Germinal center (tissue), 1 donor: ENCODE measurements around the gene CARD11.

ENCODE experiments used
- DNase-seq: peaks from one replicate; pipeline ENCODE4 v3.0.0; 2012; ENCODE audit warnings: mixed read lengths, low spot score

CARD11 gene

DNA sequence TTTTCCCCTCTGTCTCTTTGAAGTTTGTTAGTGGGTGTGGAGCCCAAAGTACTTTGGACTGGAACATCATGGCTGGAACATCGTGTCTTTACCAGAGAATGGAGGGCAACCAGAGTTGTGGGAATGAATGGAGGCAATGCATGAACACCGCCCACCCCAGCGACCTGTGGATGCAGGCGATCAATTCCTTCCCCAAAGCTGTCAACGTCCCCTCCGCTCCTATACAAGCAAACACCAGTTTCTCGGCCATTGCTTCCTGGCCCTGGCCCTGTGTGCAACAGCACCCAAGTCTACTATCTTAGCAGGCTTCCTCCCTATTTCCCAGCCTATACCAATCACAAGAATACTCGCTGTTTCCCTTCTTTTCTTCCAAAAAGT, 62.6 kb downstream of the CARD11 start:
- no peak for DNase-seq

DNA sequence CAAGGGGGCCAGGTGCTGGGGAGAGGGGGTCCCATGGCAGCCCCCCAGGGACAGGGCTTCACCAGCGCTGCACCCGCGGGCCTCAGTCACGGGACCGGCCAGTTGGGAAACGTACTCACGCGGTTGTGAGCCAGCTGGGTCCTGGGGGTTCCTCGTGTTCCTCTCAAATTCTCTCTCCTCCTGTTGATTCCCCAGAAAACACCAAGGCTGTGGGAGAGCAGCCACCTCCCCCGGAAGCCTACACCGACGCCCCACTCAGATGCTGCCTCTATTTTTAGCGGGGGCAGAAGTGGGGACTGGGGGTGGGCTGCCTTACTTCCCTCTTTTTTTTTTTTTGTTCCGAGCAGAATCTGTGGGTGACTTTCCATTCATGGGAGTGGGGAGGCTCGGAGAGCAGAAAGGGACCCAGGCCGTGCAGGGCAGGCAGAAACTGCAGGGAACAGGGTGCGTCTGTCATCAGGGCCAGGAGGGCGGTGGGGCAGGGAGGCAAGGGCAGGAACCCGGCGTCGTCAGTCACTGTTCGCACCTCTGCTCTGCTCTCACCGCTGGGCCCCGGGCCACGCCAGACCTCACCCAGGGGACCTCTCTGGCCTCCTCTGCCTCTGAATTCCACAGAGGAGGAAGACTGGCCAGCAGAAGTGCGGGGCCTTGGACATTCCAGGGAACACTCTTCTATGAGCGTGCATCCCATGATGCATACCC, 63.1 kb downstream of the CARD11 start:
- peak; percentile 48 for DNase-seq

DNA sequence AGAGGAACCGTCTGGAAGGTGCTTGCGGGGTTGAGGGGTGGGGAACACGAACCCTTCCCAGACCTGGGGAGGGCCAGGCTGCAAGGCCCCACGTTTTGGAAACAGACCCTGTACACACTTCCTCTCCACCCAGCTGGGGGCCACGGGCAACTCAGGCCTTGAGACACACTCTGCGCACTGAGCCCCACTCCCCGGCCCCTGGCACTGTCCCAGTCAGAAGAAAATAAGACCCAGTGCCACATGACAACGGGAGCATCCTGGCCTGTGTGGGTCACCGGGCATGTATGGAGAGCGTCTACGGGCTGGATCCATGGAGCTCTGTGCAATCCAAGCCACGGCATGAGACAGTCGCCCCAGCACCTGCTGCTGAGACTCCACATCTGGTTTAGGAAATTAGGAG, 63.7 kb downstream of the CARD11 start:
- DNase-seq = no peak

DNA sequence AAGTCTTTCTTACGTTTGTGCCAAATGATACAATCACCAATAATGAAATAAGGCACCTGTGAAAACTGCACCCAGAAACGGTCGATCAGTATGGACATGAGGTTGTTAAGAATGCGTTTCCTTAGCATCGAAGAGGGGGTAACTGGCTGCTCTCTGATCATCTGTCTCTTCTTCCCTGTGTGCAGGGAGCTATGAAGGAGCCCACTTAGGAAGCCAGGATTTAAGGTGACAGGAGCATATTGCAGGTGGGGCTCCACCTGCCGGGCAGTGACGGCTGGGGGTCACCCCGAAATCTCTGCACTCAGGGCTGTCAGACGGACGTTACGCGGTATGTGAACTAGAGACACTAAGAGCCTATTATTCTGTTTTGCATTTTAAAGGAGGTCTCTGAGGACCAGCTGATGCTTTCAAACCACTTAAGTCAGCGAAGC, 64.5 kb downstream of the CARD11 start:
- peak; percentile 49 for DNase-seq

DNA sequence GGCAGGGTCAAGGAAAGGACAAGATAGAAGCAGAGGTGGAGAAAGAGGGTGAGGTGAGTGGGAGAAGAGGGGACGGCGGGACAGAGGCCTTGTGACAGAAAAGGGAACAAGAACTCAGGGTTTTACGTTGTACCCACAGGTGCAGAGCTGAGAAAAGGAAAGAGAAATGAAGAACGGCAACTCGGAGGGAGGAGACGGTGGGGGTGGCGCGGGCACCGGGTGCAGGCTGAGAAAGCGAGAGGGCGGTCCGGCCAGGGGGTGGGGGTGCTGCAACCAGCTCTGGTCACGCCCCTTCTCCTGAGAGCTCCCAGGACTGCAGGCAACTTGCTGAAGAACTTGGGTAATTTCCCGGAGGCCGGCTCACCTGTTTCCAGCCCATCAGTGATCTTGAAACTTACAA, 65.3 kb downstream of the CARD11 start:
- DNase-seq = peak; percentile 86

DNA sequence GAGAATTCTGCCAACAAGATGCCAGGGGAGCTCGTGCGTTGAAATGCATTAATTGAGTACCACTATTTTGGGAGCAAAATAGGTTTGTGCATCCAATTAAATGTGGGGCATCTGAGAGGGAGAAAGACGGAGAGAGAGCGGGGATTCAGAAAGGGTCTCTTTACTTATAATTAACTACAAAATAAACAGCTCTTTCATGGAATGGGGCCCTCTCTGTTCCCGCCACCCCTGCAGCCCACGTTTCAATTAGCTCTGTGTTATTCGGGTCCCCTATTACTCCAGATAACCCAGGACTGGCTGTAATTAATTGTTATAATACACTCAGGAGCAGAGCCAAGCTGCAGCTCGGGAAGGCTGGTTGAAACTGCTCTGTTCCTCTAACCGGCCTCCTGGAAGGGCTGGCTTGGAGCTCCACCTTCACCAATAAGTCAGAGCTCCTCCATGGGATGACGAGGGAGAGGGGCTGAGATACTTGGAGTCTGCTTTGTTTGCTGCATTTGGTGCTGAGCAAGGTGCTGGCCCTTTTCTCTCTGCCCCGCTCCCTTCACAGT, 67.8 kb downstream of the CARD11 start:
- no peak for DNase-seq

DNA sequence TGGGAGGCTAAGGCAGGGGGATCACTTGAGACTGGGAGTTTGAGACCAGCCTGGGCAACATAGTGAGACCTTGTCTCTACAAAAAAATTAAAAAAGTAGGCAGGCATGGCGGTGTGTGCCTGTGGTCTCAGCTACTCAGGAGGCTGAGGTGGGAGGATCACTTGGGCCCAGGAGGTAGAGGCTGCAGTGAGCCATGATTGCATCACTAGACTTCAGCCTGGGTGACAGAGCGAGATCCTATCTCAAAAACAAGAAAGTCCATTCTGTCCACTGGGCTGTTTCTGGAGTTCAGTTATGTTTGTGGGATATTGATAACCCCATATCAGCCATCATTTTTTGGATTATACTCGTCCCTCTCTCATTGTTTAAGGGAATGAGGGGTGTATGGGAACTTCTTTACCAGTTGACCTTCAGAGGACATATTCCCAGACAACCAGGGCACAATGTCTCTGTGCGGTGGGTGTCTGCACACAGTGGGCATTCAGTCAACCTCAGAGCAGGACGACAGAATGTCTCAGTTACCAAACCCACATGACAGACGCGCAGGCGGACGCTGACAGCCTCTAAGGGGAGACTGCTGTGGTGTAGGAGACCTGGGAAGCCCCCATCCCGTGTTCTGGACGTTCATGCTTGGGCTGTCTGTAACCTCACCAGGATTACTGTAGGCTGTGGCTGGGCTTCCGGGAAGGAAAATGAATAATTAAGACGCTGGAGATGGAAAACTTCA, 69.4 kb downstream of the CARD11 start:
- DNase-seq = no peak

DNA sequence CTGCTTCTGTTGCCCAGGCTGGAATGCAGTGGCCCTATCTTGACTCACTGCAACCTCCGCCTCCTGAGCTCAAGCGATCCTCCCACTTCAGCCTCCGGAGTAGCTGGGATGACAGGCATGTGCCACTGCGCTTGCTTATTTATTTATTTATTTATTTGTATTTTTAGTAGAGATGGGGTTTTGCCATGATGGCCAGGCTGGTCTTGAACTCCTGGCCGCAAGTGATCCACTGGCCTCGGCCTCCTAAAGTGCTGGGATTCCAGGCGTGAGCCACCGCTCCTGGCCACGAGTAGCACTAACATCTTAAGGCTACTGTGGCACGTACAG, 70.9 kb downstream of the CARD11 start:
- DNase-seq = no peak

DNA sequence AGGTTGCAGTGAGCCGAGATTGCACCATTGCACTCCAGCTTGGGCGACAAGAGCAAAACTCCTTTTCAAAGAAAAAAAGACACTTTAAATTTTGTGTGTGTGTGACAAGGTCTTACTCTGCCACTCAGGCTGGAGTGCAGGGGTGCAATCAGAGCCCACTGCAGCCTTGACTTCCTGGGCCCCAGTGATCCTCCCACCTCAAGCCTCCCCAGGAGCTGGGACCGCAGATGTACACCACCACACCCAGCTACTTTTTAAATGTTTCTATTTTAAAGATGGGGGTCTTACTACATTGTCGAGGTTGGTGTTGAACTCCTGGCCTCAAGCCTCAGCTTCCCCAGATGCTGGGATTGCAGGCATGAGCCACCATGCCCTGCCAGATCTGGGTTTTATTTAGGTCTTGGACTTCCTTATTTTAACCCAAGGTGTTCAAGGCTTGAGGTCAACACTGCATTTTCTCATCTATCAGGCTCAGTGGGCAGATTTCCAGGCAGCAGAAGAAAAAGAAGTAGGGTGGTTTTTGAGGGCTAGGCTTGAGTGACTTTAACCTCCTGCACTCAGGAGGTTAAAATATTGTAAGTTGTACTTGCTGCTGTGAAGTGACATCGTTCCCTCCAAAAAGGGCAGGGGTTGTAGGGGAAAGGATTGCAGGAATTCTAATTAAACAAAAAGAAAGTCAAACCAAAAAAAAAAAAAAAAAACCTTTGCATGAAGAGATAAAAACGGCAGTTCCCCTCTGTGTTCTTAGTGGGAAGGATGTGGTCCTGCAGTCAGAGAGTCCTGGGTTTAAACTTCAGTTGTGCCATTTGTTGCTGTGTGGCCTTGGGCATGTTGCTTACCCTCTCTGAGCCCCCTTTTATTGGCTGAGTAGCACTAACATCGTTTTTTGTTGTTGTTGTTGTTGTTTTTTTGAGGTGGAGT, 71.5 kb downstream of the CARD11 start:
- no peak for DNase-seq

DNA sequence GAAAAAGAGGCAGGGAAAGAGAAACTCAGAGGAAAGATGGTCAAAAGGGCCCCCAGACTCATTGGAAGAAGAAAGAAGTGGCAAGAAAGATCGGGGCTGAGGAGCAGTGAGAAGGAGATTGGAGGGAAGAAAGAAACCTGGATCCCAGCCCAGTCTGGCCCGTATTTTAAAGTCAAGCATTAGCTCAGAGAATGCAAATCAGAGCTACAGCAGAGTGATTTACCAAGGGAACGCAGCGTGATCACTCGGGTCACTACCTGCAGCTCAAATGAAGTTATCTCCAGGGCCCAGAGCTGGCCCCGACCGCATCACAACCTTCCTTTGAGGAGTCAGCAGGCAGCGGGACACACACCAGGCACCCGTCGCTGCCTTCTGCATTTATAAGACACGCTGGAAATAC, 72.8 kb downstream of the CARD11 start:
- DNase-seq = no peak

DNA sequence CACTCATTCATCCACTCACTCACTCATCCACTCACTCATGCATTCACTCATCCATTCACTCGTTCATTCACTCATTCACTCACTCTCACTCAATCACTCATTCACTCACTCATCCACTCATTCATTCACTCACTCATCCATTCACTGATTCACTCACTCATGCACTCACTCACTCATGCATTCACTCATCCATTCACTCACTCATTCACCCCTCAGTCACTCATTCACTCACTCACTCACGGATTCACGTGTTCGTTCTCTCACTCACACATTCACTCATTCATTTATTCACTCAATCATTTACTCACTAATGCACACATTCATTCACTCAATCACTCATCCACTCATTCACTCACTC, 73.4 kb downstream of the CARD11 start:
- no peak for DNase-seq

DNA sequence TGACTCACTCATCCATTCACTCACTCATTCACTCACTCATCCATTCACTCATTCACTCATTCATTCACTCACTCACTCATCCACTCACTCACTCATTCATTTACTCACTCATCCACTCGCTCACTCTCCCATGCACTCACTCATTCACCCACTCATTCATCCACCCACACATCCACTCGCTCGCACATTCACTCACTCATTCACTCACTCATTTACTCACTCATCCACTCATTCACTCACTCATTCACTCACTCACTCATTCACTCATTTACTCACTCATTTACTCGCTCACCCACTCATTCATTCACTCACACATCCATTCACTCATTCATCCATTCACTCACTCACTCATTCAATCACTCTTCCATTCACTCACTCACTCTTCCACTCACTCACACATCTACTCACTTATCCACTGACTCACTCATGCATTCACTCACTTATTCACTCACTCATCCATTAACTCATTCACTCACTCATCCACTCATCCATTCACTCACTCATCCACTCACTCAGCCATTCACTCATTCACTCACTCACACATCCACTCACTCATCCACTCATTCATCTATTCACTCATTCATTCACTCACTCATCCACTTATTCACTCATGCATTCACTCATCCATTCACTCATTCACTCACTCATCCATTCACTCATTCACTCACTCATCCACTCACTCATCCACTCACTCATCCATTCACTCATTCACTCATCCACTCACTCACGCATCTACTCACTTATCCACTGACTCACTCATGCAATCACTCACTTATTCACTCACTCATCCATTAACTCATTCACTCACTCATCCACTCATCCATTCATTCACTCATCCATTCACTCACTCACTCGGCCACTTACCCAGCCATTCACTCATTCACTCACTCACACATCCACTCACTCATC, 74.0 kb downstream of the CARD11 start:
- no peak for DNase-seq

DNA sequence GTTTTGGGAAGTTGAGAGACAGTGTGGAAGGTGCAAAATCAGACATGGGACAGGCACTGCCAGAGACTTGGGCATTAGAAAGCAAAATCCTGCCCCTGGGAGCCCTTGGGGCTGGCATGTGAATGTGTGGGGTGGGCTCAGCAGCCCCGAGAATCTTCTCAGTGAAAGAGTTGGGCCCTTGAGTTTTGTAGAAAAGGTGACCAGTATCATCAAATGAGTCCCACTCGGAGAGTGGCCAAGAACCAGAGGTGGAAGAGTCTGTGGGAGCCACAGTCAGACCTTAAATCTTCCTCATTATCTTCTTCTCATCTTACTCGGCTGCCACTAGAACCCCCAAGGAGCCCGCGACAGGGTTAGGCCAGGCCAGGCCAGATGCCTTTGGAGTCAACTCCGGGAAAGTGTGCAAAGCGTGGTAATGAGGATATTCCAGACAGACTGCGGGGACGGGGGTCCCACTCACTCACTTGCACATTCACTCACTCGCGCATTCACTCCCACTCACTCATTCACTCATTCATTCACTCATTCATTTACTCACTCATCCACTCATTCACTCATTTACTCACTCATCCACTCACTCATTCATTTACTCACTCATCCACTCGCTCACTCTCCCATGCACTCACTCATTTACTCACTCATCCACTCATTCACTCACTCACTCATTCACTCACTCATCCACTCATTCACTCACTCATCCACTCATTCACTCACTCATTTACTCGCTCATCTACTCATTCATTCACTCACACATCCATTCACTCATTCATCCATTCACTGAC, 74.9 kb downstream of the CARD11 start:
- DNase-seq = no peak

DNA sequence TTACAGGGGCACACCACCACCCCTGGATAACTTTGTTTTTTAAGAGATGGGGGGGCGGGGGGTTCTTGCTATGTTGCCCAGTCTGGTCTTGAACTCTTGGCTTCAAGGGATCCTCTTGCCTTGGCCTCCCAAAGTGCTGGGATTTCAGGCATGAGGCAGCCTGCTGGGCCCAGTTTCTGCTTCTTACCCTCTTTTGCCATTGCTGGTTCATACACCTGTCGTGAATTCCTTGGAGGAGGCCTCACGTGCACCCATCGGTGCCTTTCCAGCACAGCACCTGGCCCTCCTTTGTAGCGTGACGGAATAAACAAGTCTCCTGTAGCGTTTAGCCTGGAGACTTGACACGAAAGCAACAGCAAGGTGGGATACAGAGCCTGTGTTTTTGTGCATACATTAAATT, 75.5 kb downstream of the CARD11 start:
- DNase-seq = no peak

DNA sequence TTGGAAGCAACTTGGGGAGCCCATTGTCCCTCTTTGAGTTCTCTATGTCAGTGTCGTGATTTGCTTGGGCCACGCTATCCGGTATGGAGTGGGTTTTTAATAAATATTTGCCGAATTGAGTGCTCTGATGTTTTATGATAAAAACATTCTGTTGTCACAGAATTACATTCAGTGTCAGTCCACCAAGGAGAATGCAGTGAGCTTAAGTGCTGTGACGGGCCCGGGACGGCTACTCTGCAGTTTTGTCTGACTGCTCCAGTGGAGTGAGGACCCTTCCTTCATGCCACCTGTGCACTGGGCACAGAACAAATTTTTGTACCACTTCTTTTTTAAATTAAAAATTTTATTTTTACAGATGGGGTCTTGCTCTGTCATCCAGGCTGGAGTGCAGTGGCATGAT, 76.0 kb downstream of the CARD11 start:
- DNase-seq = no peak

DNA sequence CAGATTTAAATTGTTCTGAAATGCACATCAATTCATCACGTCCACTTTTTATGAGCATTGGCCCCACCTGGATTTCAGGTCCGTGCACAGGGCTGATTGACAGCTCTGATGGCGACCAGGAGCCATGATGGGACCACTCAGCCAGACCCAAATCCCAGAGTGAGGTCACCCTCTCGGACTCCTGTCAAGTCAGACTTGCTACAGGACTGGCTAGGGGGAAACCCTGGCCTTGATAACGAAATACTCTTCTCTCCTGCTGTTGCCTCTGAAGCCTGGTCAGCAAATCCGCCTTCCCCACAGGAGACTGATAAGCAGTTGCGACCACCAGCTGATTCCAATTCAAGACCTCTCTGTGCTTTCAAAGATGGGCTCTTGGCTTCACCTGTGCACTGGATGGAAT, 76.4 kb downstream of the CARD11 start:
- DNase-seq = no peak

DNA sequence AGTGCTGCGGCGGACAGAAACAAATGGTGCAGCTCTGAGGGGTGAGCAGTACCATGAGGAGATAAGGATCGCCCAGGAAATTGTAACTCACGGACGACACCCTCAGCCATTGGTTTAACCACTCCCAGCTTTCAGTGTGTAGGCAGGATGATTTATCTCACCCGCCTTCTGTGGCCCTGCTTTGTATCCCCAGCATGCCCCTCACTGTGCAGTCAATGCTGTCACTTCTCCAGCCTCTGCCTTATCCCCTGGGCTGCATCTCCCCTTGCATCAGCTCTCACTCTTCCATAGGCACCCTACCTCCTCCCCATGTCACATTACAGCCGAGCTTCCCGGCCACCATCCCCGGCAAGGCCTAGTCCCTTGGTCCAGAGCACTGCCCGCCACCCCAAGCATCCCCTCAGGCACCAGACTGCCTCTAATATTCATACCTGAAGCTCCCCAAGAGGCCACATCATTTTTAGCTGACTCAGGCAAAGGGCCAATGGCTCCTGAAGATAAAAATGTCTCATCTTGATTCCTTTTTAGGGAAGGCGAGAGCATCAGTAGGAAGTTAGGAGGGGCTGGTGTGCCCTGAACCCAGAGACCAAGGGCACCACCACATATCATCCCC, 77.1 kb downstream of the CARD11 start:
- DNase-seq = no peak

DNA sequence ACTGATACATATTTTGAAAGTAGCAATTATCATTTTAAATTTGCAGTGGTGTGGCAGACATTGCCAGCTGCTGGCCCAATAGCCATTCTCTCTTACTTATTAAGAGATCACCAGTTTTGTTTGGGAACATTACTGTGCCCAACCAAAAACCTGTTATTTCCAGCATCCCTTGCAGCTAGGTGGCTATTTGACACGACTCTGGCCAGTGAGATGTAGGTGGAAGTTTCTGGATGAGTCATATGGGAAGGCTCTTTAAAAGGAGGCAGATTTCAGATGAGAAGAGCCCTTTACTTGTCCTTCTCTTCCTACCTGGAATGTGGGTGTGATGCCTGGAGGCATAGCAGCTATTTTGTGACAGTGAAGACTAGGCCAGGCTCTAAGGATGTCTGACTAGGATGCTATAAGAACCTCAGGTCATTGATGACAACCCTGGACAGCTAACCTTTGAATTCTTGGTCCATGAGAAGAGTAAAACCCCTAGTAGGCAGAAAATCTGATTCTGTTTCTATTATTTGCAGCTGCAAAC, 77.9 kb downstream of the CARD11 start:
- no peak for DNase-seq

DNA sequence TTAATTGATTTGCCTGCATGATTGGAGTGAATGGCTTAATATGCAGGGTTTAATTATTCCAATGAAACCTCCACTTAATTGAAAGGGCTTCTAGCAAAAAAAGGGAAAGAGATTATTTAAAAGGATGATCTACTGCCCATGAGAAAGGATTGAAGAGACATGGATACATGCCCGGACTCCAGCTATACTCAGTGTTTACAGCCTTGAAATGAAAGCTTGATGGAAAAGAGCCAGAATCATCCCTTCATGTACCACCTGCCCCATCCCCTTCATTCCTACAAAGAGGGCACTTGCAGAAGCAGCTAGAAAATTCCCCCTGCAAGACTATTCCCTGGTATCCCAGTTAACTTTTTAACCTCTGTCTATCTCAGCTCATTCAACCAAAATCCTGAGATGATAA, 78.4 kb downstream of the CARD11 start:
- DNase-seq = no peak

DNA sequence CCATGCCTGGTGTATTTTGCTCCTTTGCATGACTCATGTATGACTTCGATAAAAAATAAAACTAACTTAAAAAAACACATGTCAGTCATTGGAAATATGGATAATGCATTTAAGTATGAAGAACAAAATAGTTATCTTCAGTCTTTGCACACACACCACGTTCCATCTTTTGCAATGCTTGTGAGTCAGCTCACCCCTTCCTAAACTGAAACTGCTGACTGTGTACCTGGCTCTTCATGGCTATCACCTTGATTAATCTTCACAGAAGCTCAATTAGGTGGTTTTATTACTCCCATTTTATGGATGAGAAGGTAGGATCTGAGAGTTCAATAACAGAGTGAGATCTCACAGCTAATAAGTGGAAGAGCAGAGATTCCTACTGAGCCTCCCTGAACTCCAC, 79.5 kb downstream of the CARD11 start:
- DNase-seq = no peak
